HEK293 (cell line): ENCODE results near the gene TLK1.

ENCODE experiments used
- CTCF ChIP-seq: fragments of 450-650 bp; formaldehyde crosslinking; IDR thresholded peaks from 2 replicates; pipeline ENCODE4 v1.5.1; 2016; ENCODE audit warnings: missing biosample characterization, missing genetic modification characterization
- GLI2 ChIP-seq: fragments of 450-650 bp; formaldehyde crosslinking; IDR thresholded peaks from 2 replicates; pipeline ENCODE4; 2017; ENCODE audit warnings: missing biosample characterization, missing genetic modification characterization, low read depth, borderline replicate concordance
- PATZ1 ChIP-seq: fragments of 450-650 bp; formaldehyde crosslinking; IDR thresholded peaks from 2 replicates; pipeline ENCODE4 v1.5.1; 2016; ENCODE audit warnings: missing biosample characterization, missing genetic modification characterization
- PBX3 ChIP-seq: sonication (generic); formaldehyde crosslinking; IDR thresholded peaks from 2 replicates; pipeline ENCODE4 v1.8.1; 2022; ENCODE audit warnings: mild to moderate bottlenecking, moderate library complexity, missing genetic modification reagents
- PRDM4 ChIP-seq: fragments of 450-650 bp; formaldehyde crosslinking; IDR thresholded peaks from 2 replicates; pipeline ENCODE4 v1.5.1; 2017; ENCODE audit warnings: missing biosample characterization, missing genetic modification characterization
- SETDB1 ChIP-seq: IDR thresholded peaks from one replicate; pipeline ENCODE4 v1.6.1; 2017; ENCODE audit warnings: mild to moderate bottlenecking, low read length, moderate library complexity, mixed read lengths; ENCODE audit not compliant: insufficient read length
- TCF7L2 ChIP-seq: IDR thresholded peaks from 2 replicates; pipeline ENCODE4 v1.6.1; 2011; ENCODE audit warnings: low read depth, mild to moderate bottlenecking, inconsistent platforms, low read length, moderate library complexity, borderline replicate concordance
- ZNF274 ChIP-seq, 2 experiments: fragments of 200-500 bp in 1 of 2; fragments of 450-650 bp in 1 of 2; sonication (Bioruptor generic) in 1 of 2; formaldehyde crosslinking in 1 of 2; IDR thresholded peaks; 2 replicates each; pipeline versions ENCODE4 v1.5.1 to v1.6.1; 2014 to 2016; ENCODE audit warnings: borderline replicate concordance in 1 of 2, inconsistent platforms in 1 of 2, low read length in 1 of 2, missing biosample characterization in 1 of 2, missing genetic modification characterization in 1 of 2
- ZNF292 ChIP-seq: fragments of 450-650 bp; formaldehyde crosslinking; IDR thresholded peaks from 2 replicates; pipeline ENCODE4 v1.5.1; 2016; ENCODE audit warnings: low read depth, missing biosample characterization, missing genetic modification characterization, borderline replicate concordance
- ZNF426 ChIP-seq: fragments of 450-650 bp; formaldehyde crosslinking; IDR thresholded peaks from 2 replicates; pipeline ENCODE4 v1.5.1; 2017; ENCODE audit warnings: missing biosample characterization, missing genetic modification characterization, mild to moderate bottlenecking, inconsistent platforms, moderate library complexity
- ZNF704 ChIP-seq: fragments of 450-650 bp; formaldehyde crosslinking; IDR thresholded peaks from 2 replicates; pipeline ENCODE4 v1.5.1; 2016; ENCODE audit warnings: missing biosample characterization, missing genetic modification characterization
- ZNF707 ChIP-seq: fragments of 450-650 bp; formaldehyde crosslinking; IDR thresholded peaks from 2 replicates; pipeline ENCODE4 v1.5.1; 2016; ENCODE audit warnings: missing biosample characterization, missing genetic modification characterization
- ZNF785 ChIP-seq: fragments of 450-650 bp; formaldehyde crosslinking; IDR thresholded peaks from 2 replicates; pipeline ENCODE4 v1.5.1; 2016; ENCODE audit warnings: missing biosample characterization, missing genetic modification characterization
- ZSCAN4 ChIP-seq: fragments of 450-650 bp; formaldehyde crosslinking; IDR thresholded peaks from 2 replicates; pipeline ENCODE4 v1.5.1; 2017; ENCODE audit warnings: missing biosample characterization, missing genetic modification characterization

- TF ChIP-seq PBX3: no peak
- no peak for TF ChIP-seq CTCF (tag by site-specific recombination)
- TF ChIP-seq ZNF704 (tag by site-specific recombination): no peak
- TF ChIP-seq ZNF292 (tag by site-specific recombination): no peak
- no peak for TF ChIP-seq PRDM4 (tag by site-specific recombination)
- no peak for TF ChIP-seq ZNF274 (IDR thresholded peaks at IDR 0.05; ENCODE audit: low read length)
- TF ChIP-seq ZNF274 (tag by site-specific recombination; IDR thresholded peaks at IDR 0.05; ENCODE audit: borderline replicate concordance): no peak
- no peak for TF ChIP-seq TCF7L2
- TF ChIP-seq GLI2: no peak
- TF ChIP-seq ZNF785: no peak
- TF ChIP-seq SETDB1: no peak
- TF ChIP-seq ZNF426 (tag by site-specific recombination): no peak
- TF ChIP-seq ZSCAN4 (tag by site-specific recombination): no peak
- TF ChIP-seq ZNF707: no peak
- no peak for TF ChIP-seq PATZ1
Observed at GRCh38 chr2:171056307-171056706, 104.4 kb downstream of the TLK1 start.
